ENCODE data around the gene KDM7A.
A peak's percentile ranks its signal among the peaks of the same experiment; 100 is the strongest.

The KDM7A gene

GRCh38 chr7:140081774-140082425, 94.9 kb downstream of the KDM7A start:
- DNase-seq = no peak

GRCh38 chr7:140080919-140081318, 95.9 kb downstream of the KDM7A start:
- no peak for DNase-seq

- DNase-seq = no peak
These were observed 97.7 kb downstream of the KDM7A start for GRCh38 chr7:140079121-140079536.

- DNase-seq = no peak
These were observed 98.4 kb downstream of the KDM7A start for GRCh38 chr7:140078392-140078791.

- DNase-seq = no peak
These were observed 102.0 kb downstream of the KDM7A start for GRCh38 chr7:140074780-140075179.

GRCh38 chr7:140070546-140070945, 106.2 kb downstream of the KDM7A start:
- DNase-seq = no peak

GRCh38 chr7:140069298-140069949, 107.4 kb downstream of the KDM7A start:
- DNase-seq = no peak

GRCh38 chr7:140068033-140068432, 108.8 kb downstream of the KDM7A start:
- DNase-seq = no peak

GRCh38 chr7:140067052-140067451, 109.7 kb downstream of the KDM7A start:
- DNase-seq = no peak

GRCh38 chr7:140062528-140063299, 114.1 kb downstream of the KDM7A start, which contains the start of gene PARP12:
TSS of gene PARP12 (minus strand) at chr7:140062951. CDS start at chr7:140062847, 104 bp downstream.
- peak; percentile 92 for DNase-seq

- DNase-seq = peak; percentile 41
These were observed 114.7 kb downstream of the KDM7A start for GRCh38 chr7:140062118-140062527.

GRCh38 chr7:140061607-140061930, 115.2 kb downstream of the KDM7A start:
- no peak for DNase-seq

- DNase-seq = no peak
These were observed 115.8 kb downstream of the KDM7A start for GRCh38 chr7:140060788-140061606.

- DNase-seq = no peak
These were observed 116.5 kb downstream of the KDM7A start for GRCh38 chr7:140060243-140060630.

GRCh38 chr7:140059273-140060242, 117.2 kb downstream of the KDM7A start:
- no peak for DNase-seq

- no peak for DNase-seq
These were observed 118.3 kb downstream of the KDM7A start for GRCh38 chr7:140058517-140058916.

GRCh38 chr7:140057143-140057535, 119.6 kb downstream of the KDM7A start:
- no peak for DNase-seq

- DNase-seq = no peak
These were observed 120.2 kb downstream of the KDM7A start for GRCh38 chr7:140056431-140057142.

- no peak for DNase-seq
These were observed 121.0 kb downstream of the KDM7A start for GRCh38 chr7:140055833-140056232.

- DNase-seq = no peak
These were observed 122.0 kb downstream of the KDM7A start for GRCh38 chr7:140054751-140055150.
